GM21576 (cell line): Measurements from ENCODE around the gene TRIML1.
"Not testable (repeated sequence)": the region's sequence is repeated elsewhere in the genome, so short reads cannot be mapped to it uniquely, and the experiment has no call there.

Experiments
- ATAC-seq: cut with Tn5 transposase; IDR thresholded peaks from one replicate; pipeline ENCODE4 v1.9.1; 2021; ENCODE audit warnings: mild to moderate bottlenecking, moderate library complexity; ENCODE audit not compliant: unreplicated experiment

Gene TRIML1

GRCh38 chr4:188147776-188148175 lies 8.5 kb downstream of the TRIML1 start:
- ATAC-seq, result no peak

GRCh38 chr4:188154668-188155405 lies 15.6 kb downstream of the TRIML1 start:
- no peak for ATAC-seq

- ATAC-seq, result no peak
Measured at GRCh38 chr4:188158336-188158735, 19.1 kb downstream of the TRIML1 start.

- not testable (repeated sequence) for ATAC-seq
Measured at GRCh38 chr4:188159513-188160226, 20.4 kb downstream of the TRIML1 start.

- ATAC-seq, result no peak
Measured at GRCh38 chr4:188160406-188160805, 21.2 kb downstream of the TRIML1 start.

GRCh38 chr4:188161167-188161566 lies 21.9 kb downstream of the TRIML1 start:
- no peak for ATAC-seq

- no peak for ATAC-seq
Measured at GRCh38 chr4:188162698-188163097, 23.5 kb downstream of the TRIML1 start.

- no peak for ATAC-seq
Measured at GRCh38 chr4:188168726-188169373, 29.6 kb downstream of the TRIML1 start.

GRCh38 chr4:188171551-188171950 lies 32.3 kb downstream of the TRIML1 start:
- no peak for ATAC-seq

GRCh38 chr4:188175288-188175687 lies 36.0 kb downstream of the TRIML1 start:
- no peak for ATAC-seq

- ATAC-seq, result no peak
Measured at GRCh38 chr4:188177997-188178675, 38.9 kb downstream of the TRIML1 start.

GRCh38 chr4:188178806-188179205 lies 39.6 kb downstream of the TRIML1 start:
- no peak for ATAC-seq

- no peak for ATAC-seq
Measured at GRCh38 chr4:188187106-188187505, 47.9 kb downstream of the TRIML1 start.

GRCh38 chr4:188190461-188190860 lies 51.2 kb downstream of the TRIML1 start:
- no peak for ATAC-seq

GRCh38 chr4:188194421-188194820 lies 55.2 kb downstream of the TRIML1 start:
- ATAC-seq, result no peak

- ATAC-seq, result no peak
Measured at GRCh38 chr4:188195389-188195985, 56.2 kb downstream of the TRIML1 start.

GRCh38 chr4:188196134-188196735 lies 57.0 kb downstream of the TRIML1 start:
- ATAC-seq, result no peak
